GM12872 (cell line): ENCODE results near the gene LAMA1.

Experiments
- CTCF ChIP-seq: IDR thresholded peaks from 3 replicates; pipeline ENCODE4 v1.5.1; 2011; ENCODE audit warnings: low read depth, mild to moderate bottlenecking, low read length, moderate library complexity; ENCODE audit not compliant: insufficient read depth

Gene LAMA1

GRCh38 chr18:7104649-7105048 is 12.9 kb downstream of the LAMA1 start:
- no peak for TF ChIP-seq CTCF

GRCh38 chr18:7102131-7102530 is 15.5 kb downstream of the LAMA1 start:
- TF ChIP-seq CTCF: no peak

- no peak for TF ChIP-seq CTCF
Observed at GRCh38 chr18:7096838-7097237, 20.8 kb downstream of the LAMA1 start.

GRCh38 chr18:7094427-7094826 is 23.2 kb downstream of the LAMA1 start:
- TF ChIP-seq CTCF: no peak

- TF ChIP-seq CTCF: no peak
Observed at GRCh38 chr18:7090771-7091170, 26.8 kb downstream of the LAMA1 start.

GRCh38 chr18:7089369-7089768 is 28.2 kb downstream of the LAMA1 start:
- TF ChIP-seq CTCF: no peak

GRCh38 chr18:7084080-7085065 is 33.2 kb downstream of the LAMA1 start:
- no peak for TF ChIP-seq CTCF
